Measurements from ENCODE around the gene LRRC7.

LRRC7 gene

GRCh38 chr1:69567652-69568420, at the start of gene LRRC7:
Gene LRRC7, plus strand, starts transcription at chr1:69567922. Its CDS starts 718 bp downstream, at chr1:69568640.
- Mint-ChIP-seq H3K36me3 (ENCODE audit: low read depth) (no peaks in the 10 kb centered on the region), H3K4me3 (peak within 1 kb of the TSS; percentile 90 to 99 (median 92)), H3K27me3 (ENCODE audit: low read depth) (peaks cover 75% of the 10 kb centered on the region), H3K9me3 (no peaks in the 10 kb centered on the region), H3K4me1 (peaks cover 26% of the 10 kb centered on the region), H3K27ac (peak within 1 kb of the TSS; percentile 36 to 77 (median 71))
- no peak for TF ChIP-seq CTCF (IDR thresholded peaks at IDR 0.05; ENCODE audit: unreplicated experiment in 3 of 3)

GRCh38 chr1:69519006-69519405, 48.7 kb upstream of the LRRC7 start:
- Mint-ChIP-seq H3K4me1 (no peaks in the 10 kb centered on the region), H3K36me3 (ENCODE audit: low read depth) (no peaks in the 10 kb centered on the region), H3K4me3 (no peak overlapping the region), H3K27ac (no peak overlapping the region), H3K27me3 (ENCODE audit: low read depth) (no peaks in the 10 kb centered on the region), H3K9me3 (no peaks in the 10 kb centered on the region)
- no peak for TF ChIP-seq CTCF (IDR thresholded peaks at IDR 0.05; ENCODE audit: unreplicated experiment in 3 of 3)

GRCh38 chr1:69520326-69520725, 47.4 kb upstream of the LRRC7 start:
- Mint-ChIP-seq H3K4me3 (no peak overlapping the region), H3K27ac (no peak overlapping the region), H3K9me3 (no peaks in the 10 kb centered on the region), H3K27me3 (ENCODE audit: low read depth) (no peaks in the 10 kb centered on the region), H3K36me3 (ENCODE audit: low read depth) (no peaks in the 10 kb centered on the region), H3K4me1 (no peaks in the 10 kb centered on the region)
- TF ChIP-seq CTCF (IDR thresholded peaks at IDR 0.05; ENCODE audit: unreplicated experiment in 3 of 3): no peak

- Mint-ChIP-seq H3K4me1 (no peaks in the 10 kb centered on the region), H3K9me3 (no peaks in the 10 kb centered on the region), H3K27me3 (ENCODE audit: low read depth) (peaks cover 4% of the 10 kb centered on the region), H3K36me3 (ENCODE audit: low read depth) (no peaks in the 10 kb centered on the region), H3K4me3 (no peak overlapping the region), H3K27ac (no peak overlapping the region)
- no peak for TF ChIP-seq CTCF (IDR thresholded peaks at IDR 0.05; ENCODE audit: unreplicated experiment in 3 of 3)
These were observed 44.7 kb upstream of the LRRC7 start for GRCh38 chr1:69523032-69523431.

GRCh38 chr1:69523461-69523860, 44.3 kb upstream of the LRRC7 start:
- TF ChIP-seq CTCF (IDR thresholded peaks at IDR 0.05; ENCODE audit: unreplicated experiment in 3 of 3): no peak

GRCh38 chr1:69524015-69524414, 43.7 kb upstream of the LRRC7 start:
- TF ChIP-seq CTCF (IDR thresholded peaks at IDR 0.05; ENCODE audit: unreplicated experiment in 3 of 3): no peak
- no peaks in the 10 kb centered on the region for H3K9me3 Mint-ChIP-seq
- H3K4me1 Mint-ChIP-seq: no peaks in the 10 kb centered on the region
- H3K27me3 Mint-ChIP-seq (ENCODE audit: low read depth): peaks cover 4% of the 10 kb centered on the region
- H3K27ac Mint-ChIP-seq: no peak overlapping the region
- H3K36me3 Mint-ChIP-seq (ENCODE audit: low read depth): no peaks in the 10 kb centered on the region
- no peak overlapping the region for H3K4me3 Mint-ChIP-seq

More at GRCh38 chr1:69523461-69523860, 44.3 kb upstream of the LRRC7 start:
- H3K4me1 Mint-ChIP-seq: no peaks in the 10 kb centered on the region
- H3K27me3 Mint-ChIP-seq (ENCODE audit: low read depth): peaks cover 4% of the 10 kb centered on the region
- H3K9me3 Mint-ChIP-seq: no peaks in the 10 kb centered on the region
- no peaks in the 10 kb centered on the region for H3K36me3 Mint-ChIP-seq (ENCODE audit: low read depth)
- no peak overlapping the region for H3K27ac Mint-ChIP-seq
- no peak overlapping the region for H3K4me3 Mint-ChIP-seq
